ENCODE data around the gene CSTA.

Gene CSTA

GRCh38 chr3:122324871-122325323 lies at the start of gene CSTA:
Gene CSTA (plus strand): TSS chr3:122325248. CDS start chr3:122325293, 45 bp downstream.
- DNase-seq: no peak

GRCh38 chr3:122281891-122282290 lies 43.2 kb upstream of the CSTA start:
- DNase-seq: no peak

GRCh38 chr3:122283796-122284445 lies 41.1 kb upstream of the CSTA start:
- DNase-seq: no peak

- no peak for DNase-seq
Measured at GRCh38 chr3:122284486-122284885, 40.6 kb upstream of the CSTA start.

GRCh38 chr3:122294359-122294758 lies 30.7 kb upstream of the CSTA start:
- DNase-seq: no peak

- no peak for DNase-seq
Measured at GRCh38 chr3:122295266-122296062, 29.6 kb upstream of the CSTA start.

GRCh38 chr3:122298239-122298638 lies 26.8 kb upstream of the CSTA start:
- DNase-seq: no peak

- no peak for DNase-seq
Measured at GRCh38 chr3:122299215-122299614, 25.8 kb upstream of the CSTA start.

GRCh38 chr3:122299872-122300460 lies 25.1 kb upstream of the CSTA start:
- peak; percentile 31 for DNase-seq

- DNase-seq: no peak
Measured at GRCh38 chr3:122301063-122301462, 24.0 kb upstream of the CSTA start.

GRCh38 chr3:122305818-122306621 lies 19.0 kb upstream of the CSTA start:
- no peak for DNase-seq

- DNase-seq: no peak
Measured at GRCh38 chr3:122306622-122306953, 18.5 kb upstream of the CSTA start.

GRCh38 chr3:122307094-122307687 lies 17.9 kb upstream of the CSTA start:
- no peak for DNase-seq

- DNase-seq: no peak
Measured at GRCh38 chr3:122307976-122308375, 17.1 kb upstream of the CSTA start.

- no peak for DNase-seq
Measured at GRCh38 chr3:122310361-122310760, 14.7 kb upstream of the CSTA start.

GRCh38 chr3:122312826-122313225 lies 12.2 kb upstream of the CSTA start:
- DNase-seq: no peak

GRCh38 chr3:122313281-122313680 lies 11.8 kb upstream of the CSTA start:
- DNase-seq: no peak

GRCh38 chr3:122314228-122314876 lies 10.7 kb upstream of the CSTA start:
- no peak for DNase-seq

GRCh38 chr3:122315619-122316018 lies 9.4 kb upstream of the CSTA start:
- no peak for DNase-seq

- DNase-seq: no peak
Measured at GRCh38 chr3:122316368-122316767, 8.7 kb upstream of the CSTA start.

GRCh38 chr3:122318620-122319019 lies 6.4 kb upstream of the CSTA start:
- DNase-seq: no peak
